Upper lobe of left lung (tissue), 4 donors: Measurements from ENCODE around the gene BPTF.

Experiments used
- POLR2A ChIP-seq, 4 donors: fragments of 450-650 bp; IDR thresholded peaks; one replicate each; pipeline ENCODE4 v1.5.1; 2016 to 2017; ENCODE audit warnings: antibody characterized with exemption in 4 of 4, mild to moderate bottlenecking in 2 of 4
- POLR2AphosphoS5 ChIP-seq, 2 donors: sonication (generic); formaldehyde crosslinking; IDR thresholded peaks; one replicate each; pipeline ENCODE4 v1.5.1; 2017; ENCODE audit warnings: antibody characterized with exemption in 2 of 2
- TF ChIP-seq, protein P1 (sequence below), 6 experiments: fragments of 450-650 bp in 4 of 6; fragments of 200-600 bp in 2 of 6; sonication (generic) in 2 of 6; IDR thresholded peaks; one replicate each; pipeline ENCODE4 v1.5.1; 2016 to 2019; ENCODE audit warnings: antibody characterized with exemption in 6 of 6

DNA sequence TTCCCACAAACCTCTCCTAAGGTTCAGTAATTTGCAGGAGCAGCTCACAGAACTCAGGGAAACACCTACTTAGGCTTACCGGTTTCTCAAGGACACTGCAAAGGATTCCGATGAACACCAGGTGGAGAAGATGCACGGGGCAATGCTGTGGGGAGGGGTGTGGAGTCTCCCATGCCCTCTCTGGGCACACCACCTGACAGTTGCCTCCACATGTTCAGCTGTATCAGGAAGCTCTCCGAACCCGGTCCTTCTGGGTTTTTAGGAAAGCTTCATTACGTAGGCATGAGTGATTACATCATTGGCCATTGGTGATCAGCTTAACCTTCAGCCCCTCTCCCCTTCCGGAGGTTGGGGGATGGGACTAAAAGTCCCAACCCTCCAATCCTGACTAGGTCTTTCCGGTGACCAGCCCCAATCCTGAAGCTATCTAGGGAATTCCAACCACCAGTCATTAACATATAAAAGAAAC lies 149.3 kb downstream of the BPTF start:
- TF ChIP-seq, protein P1, sequence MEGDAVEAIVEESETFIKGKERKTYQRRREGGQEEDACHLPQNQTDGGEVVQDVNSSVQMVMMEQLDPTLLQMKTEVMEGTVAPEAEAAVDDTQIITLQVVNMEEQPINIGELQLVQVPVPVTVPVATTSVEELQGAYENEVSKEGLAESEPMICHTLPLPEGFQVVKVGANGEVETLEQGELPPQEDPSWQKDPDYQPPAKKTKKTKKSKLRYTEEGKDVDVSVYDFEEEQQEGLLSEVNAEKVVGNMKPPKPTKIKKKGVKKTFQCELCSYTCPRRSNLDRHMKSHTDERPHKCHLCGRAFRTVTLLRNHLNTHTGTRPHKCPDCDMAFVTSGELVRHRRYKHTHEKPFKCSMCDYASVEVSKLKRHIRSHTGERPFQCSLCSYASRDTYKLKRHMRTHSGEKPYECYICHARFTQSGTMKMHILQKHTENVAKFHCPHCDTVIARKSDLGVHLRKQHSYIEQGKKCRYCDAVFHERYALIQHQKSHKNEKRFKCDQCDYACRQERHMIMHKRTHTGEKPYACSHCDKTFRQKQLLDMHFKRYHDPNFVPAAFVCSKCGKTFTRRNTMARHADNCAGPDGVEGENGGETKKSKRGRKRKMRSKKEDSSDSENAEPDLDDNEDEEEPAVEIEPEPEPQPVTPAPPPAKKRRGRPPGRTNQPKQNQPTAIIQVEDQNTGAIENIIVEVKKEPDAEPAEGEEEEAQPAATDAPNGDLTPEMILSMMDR (IDR thresholded peaks at IDR 0.05) = no peak
- TF ChIP-seq POLR2AphosphoS5 (IDR thresholded peaks at IDR 0.05) (no peak), POLR2A (IDR thresholded peaks at IDR 0.05) (no peak)
